Brain pericyte (primary cell): ENCODE measurements around the gene ATP5F1E.

Experiments used
- DNase-seq: peaks from one replicate; pipeline ENCODE4 v3.0.0-alpha.2; 2012; ENCODE audit warnings: low read depth, low spot score

The ATP5F1E gene

DNA sequence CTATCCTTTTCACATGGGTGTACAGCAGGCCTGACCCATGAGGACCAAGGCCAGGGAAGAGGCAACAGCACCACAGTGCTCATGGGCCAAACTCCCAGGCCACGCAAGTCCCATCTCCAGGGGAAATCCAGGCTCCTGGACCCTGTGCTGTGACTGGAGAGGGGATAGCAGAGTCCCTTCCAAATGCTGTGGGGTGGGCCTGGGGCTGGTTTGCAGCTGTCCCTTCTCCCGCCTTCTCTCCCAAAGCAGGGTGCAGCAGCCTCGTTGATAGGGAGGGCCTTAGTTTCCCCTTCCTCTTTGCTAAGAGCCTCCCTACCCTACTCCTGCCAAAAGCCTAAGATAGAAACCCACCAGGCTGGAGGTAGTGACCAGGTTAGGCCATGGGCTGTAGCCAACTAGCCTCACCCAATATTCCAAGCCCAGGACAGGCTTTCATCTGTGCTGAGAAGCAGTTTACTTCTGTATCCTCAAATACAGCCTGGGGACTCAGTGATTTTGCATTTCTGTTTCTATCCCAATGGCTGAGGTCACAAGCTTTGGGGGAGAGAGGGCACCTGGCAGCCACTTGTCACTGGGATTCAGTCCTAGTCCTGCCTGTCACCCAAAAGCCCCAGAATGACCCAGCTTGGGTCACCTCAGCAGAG lies 26.5 kb downstream of the ATP5F1E start:
- DNase-seq, result no peak

- DNase-seq, result no peak
Measured at GRCh38 chr20:59004763-59005522, 27.2 kb downstream of the ATP5F1E start.

- no peak for DNase-seq
Measured at GRCh38 chr20:59004493-59004762, 27.7 kb downstream of the ATP5F1E start.

DNA sequence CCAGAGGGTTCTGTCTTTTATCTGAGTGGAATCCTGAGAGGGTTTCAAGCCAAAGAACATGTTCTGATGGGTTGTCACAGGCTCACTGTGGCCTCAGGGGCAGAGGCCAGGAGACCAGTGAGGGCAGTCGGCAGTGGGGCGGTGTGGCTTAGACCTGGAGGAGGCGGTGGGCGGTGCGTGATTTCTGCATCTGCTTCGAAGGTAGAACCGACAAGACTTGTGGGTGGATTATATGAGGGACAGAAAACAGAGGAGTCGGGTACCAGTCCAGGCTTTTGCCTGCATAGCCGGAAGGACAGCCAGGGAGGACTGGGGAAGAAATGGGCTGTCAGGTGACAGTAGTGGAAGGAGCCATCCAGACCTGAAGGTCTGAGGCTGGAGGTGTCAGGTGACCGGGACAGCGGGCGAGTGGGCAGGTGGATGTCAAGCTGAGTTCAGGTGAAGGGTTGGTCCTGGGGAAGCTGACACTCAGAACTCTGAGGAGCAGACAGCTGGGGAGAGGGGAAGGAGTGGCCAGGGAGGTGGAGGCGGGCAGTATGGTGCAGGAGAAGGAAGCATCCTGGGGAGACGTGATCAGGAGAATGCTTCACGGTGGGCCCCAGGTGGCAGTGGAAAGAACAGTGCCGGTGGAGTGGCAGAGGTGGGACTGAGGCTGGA lies 28.2 kb downstream of the ATP5F1E start:
- DNase-seq, result no peak

DNA sequence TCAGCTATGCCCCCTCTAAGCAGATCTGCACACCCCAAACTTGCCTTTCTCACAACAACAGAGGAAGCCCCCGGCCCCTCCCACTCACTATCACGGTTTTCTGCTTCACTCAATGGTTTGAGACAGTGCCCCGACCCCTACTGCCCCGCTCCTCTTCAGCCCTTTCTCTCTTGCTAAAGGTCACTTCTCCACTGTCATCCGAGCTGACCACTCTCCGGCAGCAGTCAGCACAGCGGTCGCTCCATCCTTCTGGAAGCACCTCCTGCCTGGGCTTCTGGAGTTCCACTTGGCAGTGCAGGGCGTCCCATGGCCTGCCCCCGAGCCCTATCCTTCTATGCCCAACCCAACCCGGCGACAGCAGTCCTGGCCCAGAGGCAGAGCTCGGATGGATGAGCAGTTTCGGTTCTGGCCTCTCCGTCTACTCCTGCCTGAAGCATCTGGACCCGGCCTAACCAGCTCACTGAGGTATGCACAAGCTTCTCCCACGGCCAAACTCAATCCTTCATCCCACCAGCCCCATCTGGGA lies 29.2 kb downstream of the ATP5F1E start:
- no peak for DNase-seq

- DNase-seq, result no peak
Measured at GRCh38 chr20:59002388-59002787, 29.7 kb downstream of the ATP5F1E start.

- DNase-seq, result no peak
Measured at GRCh38 chr20:59001449-59002171, 30.5 kb downstream of the ATP5F1E start.

GRCh38 chr20:59001068-59001448 lies 31.1 kb downstream of the ATP5F1E start:
- DNase-seq, result no peak

GRCh38 chr20:59000326-59000725 lies 31.8 kb downstream of the ATP5F1E start:
- DNase-seq, result no peak

- DNase-seq, result no peak
Measured at GRCh38 chr20:58998656-58999055, 33.5 kb downstream of the ATP5F1E start.

DNA sequence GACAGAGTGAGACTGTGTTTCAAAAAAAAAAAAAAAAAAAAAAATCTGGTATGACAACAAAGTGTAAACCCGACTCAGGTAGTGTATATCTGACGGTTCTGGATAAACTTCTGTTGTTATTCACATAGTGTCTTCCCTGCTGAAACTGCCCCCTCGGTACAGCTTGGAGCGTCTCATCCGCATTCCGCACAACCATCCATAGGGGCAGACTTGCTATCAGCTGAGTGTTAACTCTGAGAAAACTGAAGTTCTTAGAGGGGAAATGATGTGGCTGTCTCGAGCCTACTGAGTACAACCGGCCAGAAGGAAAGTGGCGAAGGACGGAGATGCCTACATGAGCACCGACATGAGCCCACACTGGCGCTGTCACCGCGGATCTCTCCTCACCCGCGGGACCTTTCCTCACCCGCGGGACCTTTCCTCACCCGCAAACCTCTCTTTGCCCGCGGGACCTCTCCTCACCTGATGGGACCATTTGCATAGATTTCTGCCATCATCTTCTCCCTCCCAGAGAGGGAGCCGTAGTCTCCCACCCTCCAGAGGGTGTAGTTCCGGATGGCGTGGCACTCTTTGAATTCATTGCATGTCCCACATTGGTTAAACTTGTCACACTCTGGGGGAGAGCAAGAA lies 34.9 kb downstream of the ATP5F1E start:
- DNase-seq, result no peak

- no peak for DNase-seq
Measured at GRCh38 chr20:58996226-58996611, 35.9 kb downstream of the ATP5F1E start.

DNA sequence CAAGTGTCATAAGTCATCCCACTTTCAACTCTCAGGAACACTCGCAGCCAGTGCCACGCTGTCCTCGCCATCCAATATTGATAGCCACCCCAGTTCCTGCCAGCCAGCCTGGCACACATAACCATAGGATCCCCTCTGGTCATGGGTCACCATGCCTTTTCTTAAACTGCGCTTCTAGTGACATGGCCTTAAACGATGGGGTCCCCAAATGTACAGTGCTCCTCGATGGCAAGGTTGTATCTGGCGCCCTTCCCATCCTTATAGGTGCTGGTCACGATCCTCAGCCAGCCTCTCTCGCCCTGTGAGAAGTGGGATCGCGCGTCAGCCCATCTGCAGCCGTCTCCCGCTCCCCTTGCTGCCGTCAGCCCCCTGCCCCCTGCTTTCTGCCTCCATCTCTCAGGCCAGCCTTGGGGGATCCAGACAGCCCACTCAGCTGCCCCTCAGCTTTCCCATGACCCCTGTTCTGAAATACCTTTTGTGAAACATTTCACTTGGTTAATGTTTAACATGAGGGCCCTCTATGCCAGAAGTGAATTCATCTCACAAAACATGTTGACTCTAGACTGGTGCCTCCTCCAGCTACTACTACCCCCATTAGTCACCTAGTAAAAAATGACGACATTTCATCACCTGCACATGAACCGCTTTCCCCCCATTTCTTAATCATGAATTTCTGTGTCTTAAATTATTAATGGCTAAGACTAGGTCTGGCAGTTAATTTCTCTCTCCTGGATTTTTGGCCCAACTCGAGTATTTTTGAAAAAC lies 36.5 kb downstream of the ATP5F1E start:
- DNase-seq, result no peak

- DNase-seq, result no peak
Measured at GRCh38 chr20:58994390-58995159, 37.6 kb downstream of the ATP5F1E start.

DNA sequence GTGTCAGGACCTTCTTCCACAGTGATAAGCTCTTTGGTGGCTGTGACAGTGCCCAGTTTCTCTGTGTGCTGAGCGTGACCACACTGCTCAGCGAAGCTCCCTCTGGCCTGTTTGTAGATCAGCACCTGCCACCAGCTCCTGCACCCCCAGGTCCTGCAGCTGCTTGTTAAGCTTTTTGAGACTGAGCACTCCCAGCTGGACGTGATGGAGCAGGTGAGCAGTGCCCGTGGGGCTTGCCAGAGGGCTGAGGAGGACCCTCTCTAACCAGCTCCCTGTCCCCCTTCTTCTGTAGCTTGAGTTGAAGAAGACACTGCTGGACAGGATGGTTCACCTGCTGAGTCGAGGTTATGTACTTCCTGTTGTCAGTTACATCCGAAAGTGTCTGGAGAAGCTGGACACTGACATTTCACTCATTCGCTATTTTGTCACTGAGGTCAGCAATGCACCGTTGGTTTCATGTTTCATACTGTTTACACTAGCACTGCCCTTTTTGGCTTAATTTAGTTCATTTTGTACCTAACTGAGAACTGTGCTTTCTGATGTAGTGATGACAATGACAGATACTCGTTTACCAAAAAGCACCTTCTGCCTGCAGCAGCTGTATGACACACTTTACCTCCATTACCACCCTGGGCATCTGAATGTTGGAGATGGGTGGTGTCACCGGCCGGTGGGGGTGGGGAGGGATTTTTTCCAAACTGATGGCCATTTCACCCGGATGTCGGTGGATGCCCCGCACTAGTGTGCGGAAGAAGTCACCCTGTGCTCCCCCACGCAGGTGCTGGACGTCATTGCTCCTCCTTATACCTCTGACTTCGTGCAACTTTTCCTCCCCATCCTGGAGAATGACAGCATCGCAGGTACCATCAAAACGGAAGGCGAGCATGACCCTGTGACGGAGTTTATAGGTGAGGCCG lies 38.5 kb downstream of the ATP5F1E start:
- DNase-seq, result no peak

- no peak for DNase-seq
Measured at GRCh38 chr20:58992911-58993310, 39.2 kb downstream of the ATP5F1E start.

- no peak for DNase-seq
Measured at GRCh38 chr20:58991715-58992114, 40.4 kb downstream of the ATP5F1E start.

DNA sequence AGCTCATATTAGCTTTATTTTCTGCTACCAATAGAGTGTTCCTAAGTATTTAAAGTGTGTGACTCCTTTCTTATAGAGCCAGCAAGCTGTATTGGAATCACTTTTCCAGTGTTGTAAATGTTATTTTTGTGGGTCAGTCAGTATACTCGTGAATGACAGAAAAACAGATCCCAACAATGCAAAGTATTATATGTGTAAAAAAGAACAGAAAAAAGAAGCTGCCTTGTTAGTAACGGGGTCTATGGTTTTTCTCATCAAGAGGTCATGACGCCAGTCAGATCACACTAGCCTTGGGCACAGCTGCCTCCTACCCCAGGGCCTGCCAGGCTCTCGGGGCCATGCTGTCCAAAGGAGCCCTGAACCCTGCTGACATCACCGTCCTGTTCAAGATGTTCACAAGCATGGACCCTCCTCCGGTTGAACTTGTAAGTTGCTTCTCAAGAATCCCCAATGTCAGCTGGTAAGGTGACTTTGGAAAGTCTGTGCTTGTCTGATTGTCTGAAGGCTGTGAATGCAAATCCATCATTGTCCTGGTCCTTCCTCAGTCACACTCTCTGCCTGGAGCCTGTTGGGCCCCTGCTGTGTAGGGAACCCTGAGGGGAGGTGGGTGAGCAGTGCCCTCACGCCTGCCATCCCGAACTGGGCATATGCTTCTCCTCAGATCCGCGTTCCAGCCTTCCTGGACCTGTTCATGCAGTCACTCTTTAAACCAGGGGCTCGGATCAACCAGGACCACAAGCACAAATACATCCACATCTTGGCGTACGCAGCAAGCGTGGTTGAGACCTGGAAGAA lies 41.3 kb downstream of the ATP5F1E start:
- no peak for DNase-seq
